Heart left ventricle (tissue), 16 donors: ENCODE results near the gene TSSK3. TPM values are rescaled to one million over a fixed set of nuclear protein-coding genes. Genes with fewer than 3 reads are reported as not detected.

Experiments
- ATAC-seq, 4 donors: fragments of 200-7000 bp; cut with Tn5 transposase; one replicate each; pipeline ENCODE4 v1.9.1; 2020 to 2022; ENCODE audit warnings: moderate library complexity in 4 of 4, mild to moderate bottlenecking in 3 of 4, moderate number of reproducible peaks in 1 of 4
- DNase-seq, 5 donors: peaks; one replicate each; pipeline ENCODE4 v3.0.0-alpha.2; 2020
- H3K27ac ChIP-seq, 12 donors: fragments of 200-600 bp; sonication (generic) in 4 of 12; one replicate each; pipeline versions ENCODE4 v1.5.0 to v1.8.0; 2016 to 2022; ENCODE audit warnings: mild to moderate bottlenecking in 2 of 12
- H3K27me3 ChIP-seq, 9 donors: fragments of 200-600 bp; sonication (generic) in 2 of 9; one replicate each; pipeline versions ENCODE4 v1.5.1 to v1.8.0; 2016 to 2022; ENCODE audit warnings: mild to moderate bottlenecking in 3 of 9
- H3K36me3 ChIP-seq, 9 donors: fragments of 200-600 bp; sonication (generic) in 2 of 9; one replicate each; pipeline versions ENCODE4 v1.5.0 to v1.8.0; 2018 to 2022; ENCODE audit warnings: mild to moderate bottlenecking in 2 of 9
- H3K4me1 ChIP-seq, 12 donors: fragments of 200-600 bp; sonication (generic) in 4 of 12; one replicate each; pipeline versions ENCODE4 v1.5.0 to v1.8.0; 2016 to 2022; ENCODE audit warnings: mild to moderate bottlenecking in 3 of 12
- H3K4me3 ChIP-seq, 12 donors: fragments of 200-600 bp; sonication (generic) in 4 of 12; one replicate each; pipeline versions ENCODE4 v1.5.0 to v1.8.0; 2017 to 2022; ENCODE audit warnings: mild to moderate bottlenecking in 9 of 12, moderate library complexity in 4 of 12
- H3K9me3 ChIP-seq, 12 donors: fragments of 200-600 bp; sonication (generic) in 4 of 12; one replicate each; pipeline versions ENCODE4 v1.5.0 to v1.8.0; 2016 to 2022; ENCODE audit warnings: mild to moderate bottlenecking in 1 of 12
- CTCF ChIP-seq, 12 donors: fragments of 200-600 bp; sonication (generic) in 4 of 12; IDR thresholded peaks; one replicate each; pipeline versions ENCODE4 v1.5.0 to v1.8.0; 2018 to 2022; ENCODE audit warnings: antibody characterized with exemption in 12 of 12, mild to moderate bottlenecking in 5 of 12
- POLR2A ChIP-seq, 2 donors: fragments of 450-650 bp; IDR thresholded peaks; one replicate each; pipeline ENCODE4 v1.6.1; 2017; ENCODE audit warnings: antibody characterized with exemption in 2 of 2, mild to moderate bottlenecking in 2 of 2, moderate library complexity in 2 of 2
- WGBS, 4 donors: extraction: QIAGEN DNeasy Blood & Tissue Kit in 2 of 4; methylation state at CpG; one replicate each; pipeline versions ENCODE4 v1.1.5 to v1.1.7; 2013 to 2018; 5-methylcytosine and 5-hydroxymethylcytosine counted together
- intact Hi-C, 10 donors: fragments of 100-400 bp; cut with DNase I; formaldehyde crosslinking; loops; one replicate each; pipeline versions ENCODE4 v1.11.1 to v1.14.2; 2022
- polyA plus RNA-seq, 2 donors: library from polyadenylated mRNA; stranded (reverse); fragments of 200-250 nt; gene quantifications; one replicate each; pipeline ENCODE4 v1.2.3, GENCODE V29; 2013
- total RNA-seq, 9 donors: library from RNA; depleted of rRNA in 2 of 9; stranded (reverse); fragments of >200 nt in 2 of 9; fragmentation: NEBNext Ultra II Directional in 3 of 9; extraction: Animal tissue kit (Norgen Biotek cat#: 25700) in 3 of 9; gene quantifications; one replicate each; pipeline versions ENCODE4 v1.1.0 to v1.2.4, GENCODE V29; 2016 to 2023
- donor health status: ischemic (EF 13 %, LVEDD 7.1; RV severe dilation, severe dysfunction).
- donor health status: healthy with polysubstance abuse.
- donor health status: DM: no; HTN: yes; CAD: no.
- donor health status: DM: no; HTN: no; CAD: no.
- donor health status: ischemic (EF 25% LVEDD 6.9; RV normal size, moderate dysfunction).
- donor health status: ischemic (EF 25% LVEDD 5.7; RV mildly dilated, moderate dysfunction).
- donor health status: healthy.
- donor health status: DM: yes; HTN: yes; CAD: no.
- donor health status: ischemic (EF 35%, LVEDD 5.7; RV mildly dilated, moderate dysfunction).
- donor health status: nonischemic (EF 11% LVEDD 7.7; RV severe dilation, severe dysfunction).
- donor health status: DM: yes; HTN: yes; CAD: no.
- donor health status: PGD.
- donor health status: ischemic (EF 29% LVEDD 5.4; RV normal size, mild dysfunction).
- donor health status: nonischemic (EF 23%, LVEDD 6.1; RV moderate dilation, normal function).

Gene TSSK3
- total and polyA plus RNA-seq, 11 donors: 0.37 to 3.1 (median 1.7) TPM; not detected in 2

DNA sequence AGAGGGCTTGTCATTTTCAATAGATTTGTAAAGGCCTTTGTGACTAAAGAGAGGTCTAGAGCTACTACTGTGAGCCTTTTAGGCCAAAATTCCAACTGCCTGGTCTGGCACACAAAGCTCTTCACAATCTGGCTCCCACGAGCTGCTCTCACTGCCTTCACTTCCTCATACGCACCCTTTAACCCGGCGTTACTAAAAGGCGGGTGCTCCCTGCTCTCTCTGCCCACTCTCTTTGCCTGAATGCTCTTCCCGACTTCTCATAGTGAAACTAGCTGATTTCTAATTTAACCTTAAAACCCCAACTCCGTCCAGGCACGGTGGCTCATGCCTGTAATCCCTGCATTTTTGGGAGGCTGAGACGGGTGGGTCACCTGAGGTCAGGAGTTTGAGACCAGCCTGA is 17.7 kb downstream of the TSSK3 start:
- TF ChIP-seq CTCF (IDR thresholded peaks at IDR 0.05) (no peak), POLR2A (IDR thresholded peaks at IDR 0.05) (no peak)
- Histone ChIP-seq H3K27me3 (no peaks in the 10 kb centered on the region), H3K4me3 (no peak overlapping the region), H3K27ac (no peak overlapping the region), H3K4me1 (no peaks in the 10 kb centered on the region), H3K9me3 (no peaks in the 10 kb centered on the region), H3K36me3 (peaks cover 0 to 100% (median 100%) of the 10 kb centered on the region in 9 donors)
- ATAC-seq (no peak), DNase-seq (no peak)
- intact Hi-C loops: no loop called here
- 92 to 94% (median 94%) methylated on average over 9 of the region's 9 CpGs for WGBS, 4 donors

- WGBS, 4 donors: 87% methylated on average over 13 of the region's 13 CpGs
- ATAC-seq (no peak), DNase-seq (no peak)
- H3K9me3 ChIP-seq: no peaks in the 10 kb centered on the region
- H3K4me1 ChIP-seq: peaks cover 0 to 20% (median 5%) of the 10 kb centered on the region in 12 donors
- peaks cover 0 to 100% (median 99%) of the 10 kb centered on the region in 9 donors for H3K36me3 ChIP-seq
- no peak for TF ChIP-seq POLR2A (IDR thresholded peaks at IDR 0.05)
- TF ChIP-seq CTCF (IDR thresholded peaks at IDR 0.05): no peak
- intact Hi-C loops: no loop called here
- no peak overlapping the region for H3K27ac ChIP-seq
- no peaks in the 10 kb centered on the region for H3K27me3 ChIP-seq
- no peak overlapping the region for H3K4me3 ChIP-seq
Observed at GRCh38 chr1:32386676-32387392, 24.5 kb downstream of the TSSK3 start.

- H3K4me1 ChIP-seq: peaks cover 7 to 38% (median 22%) of the 10 kb centered on the region in 12 donors
- no peaks in the 10 kb centered on the region for H3K9me3 ChIP-seq
- ATAC-seq: no peak
- TF ChIP-seq POLR2A (IDR thresholded peaks at IDR 0.05) (no peak), CTCF (IDR thresholded peaks at IDR 0.05) (no peak)
- intact Hi-C loops: no loop called here
- WGBS, 4 donors: 65 to 78% (median 73%) methylated on average over 6 of the region's 6 CpGs
- no peaks in the 10 kb centered on the region for H3K27me3 ChIP-seq
- H3K27ac ChIP-seq: no peak overlapping the region
- H3K36me3 ChIP-seq: peaks cover 0 to 95% (median 84%) of the 10 kb centered on the region in 9 donors
- no peak for DNase-seq
- H3K4me3 ChIP-seq: no peak overlapping the region
Observed at GRCh38 chr1:32388641-32389040, 26.3 kb downstream of the TSSK3 start.

DNA sequence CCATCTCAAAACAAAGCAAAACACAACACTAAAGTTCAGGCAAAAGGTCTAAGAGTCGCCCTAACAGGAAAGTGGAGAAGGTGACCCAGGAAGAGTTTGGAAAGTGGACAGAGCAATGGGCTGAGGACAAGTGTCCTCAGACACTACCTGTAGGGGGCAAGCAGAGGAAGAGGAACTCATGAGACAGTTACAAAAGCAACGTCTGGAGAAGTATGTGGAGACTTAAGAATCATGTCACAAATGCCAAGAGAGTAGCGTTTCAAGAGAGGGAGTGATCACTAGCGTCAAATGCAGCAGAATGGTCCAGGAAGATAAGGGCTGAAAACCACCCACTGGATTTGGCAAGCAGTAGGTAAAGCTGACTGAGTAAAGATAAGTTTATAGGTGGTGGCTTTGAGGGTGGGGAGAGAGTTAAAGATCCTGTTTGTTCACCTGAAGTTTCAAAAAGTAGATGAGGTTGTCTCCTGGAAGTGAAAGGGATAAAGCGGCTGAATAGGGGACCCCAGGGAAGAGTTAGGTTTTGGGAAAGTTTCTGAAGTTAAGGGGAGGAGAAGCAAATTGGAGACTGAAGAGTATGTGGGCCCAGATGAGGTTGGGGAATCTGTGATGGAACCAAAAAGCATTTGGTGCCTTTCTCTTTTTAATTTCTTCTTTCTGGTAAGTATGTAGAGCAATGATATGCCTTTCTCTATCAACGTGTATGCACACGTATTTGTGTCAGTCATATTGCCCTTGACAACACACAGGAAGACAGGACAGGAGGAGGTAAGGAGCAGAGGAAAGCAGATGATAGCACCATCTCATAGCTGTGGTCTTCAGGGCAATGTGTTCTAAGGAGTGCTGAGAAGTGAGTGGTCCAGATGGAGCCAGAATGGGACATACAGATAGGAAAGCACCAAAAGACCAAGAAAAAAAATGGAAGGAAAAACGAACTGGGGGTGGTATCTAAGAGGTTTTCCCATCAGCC is 28.8 kb downstream of the TSSK3 start:
- DNase-seq: no peak
- Histone ChIP-seq H3K27ac (peak overlapping the region in 1 of 12 donors; percentile 46), H3K9me3 (no peaks in the 10 kb centered on the region), H3K4me1 (peaks cover 7 to 50% (median 32%) of the 10 kb centered on the region in 12 donors), H3K27me3 (no peaks in the 10 kb centered on the region), H3K36me3 (peaks cover 0 to 70% (median 59%) of the 10 kb centered on the region in 9 donors), H3K4me3 (no peak overlapping the region)
- intact Hi-C loops: loop anchor here in 5 of 10 donors (5.0 to 10.0 kb wide), 3 partner anchors 39 to 176 kb away; partner anchors contain the start of genes EIF3I (in 2 of the 5) and TMEM234 (in 2 of the 5)
- TF ChIP-seq CTCF (IDR thresholded peaks at IDR 0.05): no peak
- no peak for TF ChIP-seq POLR2A (IDR thresholded peaks at IDR 0.05)
- no peak for ATAC-seq
- WGBS, 4 donors: 45 to 52% (median 52%) methylated on average over 8 of the region's 8 CpGs
